ENCODE measurements around the gene HK1.
"Not testable (repeated sequence)": the region's sequence is repeated elsewhere in the genome, so short reads cannot be mapped to it uniquely, and the experiment has no call there.

HK1 gene

GRCh38 chr10:69250041-69250440 is 28.3 kb upstream of the HK1 start:
- TF ChIP-seq, protein P1, sequence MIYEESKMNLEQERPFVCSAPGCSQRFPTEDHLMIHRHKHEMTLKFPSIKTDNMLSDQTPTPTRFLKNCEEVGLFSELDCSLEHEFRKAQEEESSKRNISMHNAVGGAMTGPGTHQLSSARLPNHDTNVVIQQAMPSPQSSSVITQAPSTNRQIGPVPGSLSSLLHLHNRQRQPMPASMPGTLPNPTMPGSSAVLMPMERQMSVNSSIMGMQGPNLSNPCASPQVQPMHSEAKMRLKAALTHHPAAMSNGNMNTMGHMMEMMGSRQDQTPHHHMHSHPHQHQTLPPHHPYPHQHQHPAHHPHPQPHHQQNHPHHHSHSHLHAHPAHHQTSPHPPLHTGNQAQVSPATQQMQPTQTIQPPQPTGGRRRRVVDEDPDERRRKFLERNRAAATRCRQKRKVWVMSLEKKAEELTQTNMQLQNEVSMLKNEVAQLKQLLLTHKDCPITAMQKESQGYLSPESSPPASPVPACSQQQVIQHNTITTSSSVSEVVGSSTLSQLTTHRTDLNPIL (CRISPR knock-in tag; IDR thresholded peaks at IDR 0.05; ENCODE audit: low read depth): no peak
- no peak for ATAC-seq

GRCh38 chr10:69251417-69251816 is 26.9 kb upstream of the HK1 start:
- ATAC-seq: not testable (repeated sequence)

DNA sequence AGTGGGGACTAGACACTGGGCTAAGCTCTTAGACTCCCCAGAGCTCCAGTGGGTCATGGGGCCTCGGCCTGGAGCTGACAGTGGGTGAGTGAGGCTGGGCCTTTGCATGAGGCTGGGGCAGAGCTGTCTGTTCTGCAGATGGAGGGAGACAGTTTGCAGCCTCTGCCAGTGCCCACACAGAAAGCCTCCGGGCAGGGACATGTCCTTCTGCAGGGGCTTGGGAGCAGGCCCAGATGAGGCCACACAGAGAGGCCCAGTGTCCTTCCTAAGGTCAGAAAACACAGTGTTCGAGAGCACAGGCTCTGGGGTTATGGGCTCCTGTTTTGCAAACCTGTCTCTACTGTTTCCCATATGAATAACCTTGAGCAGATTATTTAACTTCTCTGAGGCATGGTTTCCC is 25.1 kb upstream of the HK1 start:
- no peak for TF ChIP-seq ZNF8 (CRISPR knock-in tag; IDR thresholded peaks at IDR 0.05)
- no peak for TF ChIP-seq ZFP30 (CRISPR knock-in tag; IDR thresholded peaks at IDR 0.05)
- no peak for TF ChIP-seq ZNF565 (CRISPR knock-in tag; conservative IDR thresholded peaks at IDR 0.05; ENCODE audit: low read depth)
- TF ChIP-seq ZFP3 (CRISPR knock-in tag; IDR thresholded peaks at IDR 0.05): no peak
- TF ChIP-seq, protein P2, sequence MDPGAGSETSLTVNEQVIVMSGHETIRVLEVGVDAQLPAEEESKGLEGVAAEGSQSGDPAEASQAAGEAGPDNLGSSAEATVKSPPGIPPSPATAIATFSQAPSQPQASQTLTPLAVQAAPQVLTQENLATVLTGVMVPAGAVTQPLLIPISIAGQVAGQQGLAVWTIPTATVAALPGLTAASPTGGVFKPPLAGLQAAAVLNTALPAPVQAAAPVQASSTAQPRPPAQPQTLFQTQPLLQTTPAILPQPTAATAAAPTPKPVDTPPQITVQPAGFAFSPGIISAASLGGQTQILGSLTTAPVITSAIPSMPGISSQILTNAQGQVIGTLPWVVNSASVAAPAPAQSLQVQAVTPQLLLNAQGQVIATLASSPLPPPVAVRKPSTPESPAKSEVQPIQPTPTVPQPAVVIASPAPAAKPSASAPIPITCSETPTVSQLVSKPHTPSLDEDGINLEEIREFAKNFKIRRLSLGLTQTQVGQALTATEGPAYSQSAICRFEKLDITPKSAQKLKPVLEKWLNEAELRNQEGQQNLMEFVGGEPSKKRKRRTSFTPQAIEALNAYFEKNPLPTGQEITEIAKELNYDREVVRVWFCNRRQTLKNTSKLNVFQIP (CRISPR knock-in tag; IDR thresholded peaks at IDR 0.05; ENCODE audit: borderline replicate concordance, low read depth): no peak
- TF ChIP-seq CSDC2 (CRISPR knock-in tag; IDR thresholded peaks at IDR 0.05): no peak
- TF ChIP-seq CSRNP3 (CRISPR knock-in tag; IDR thresholded peaks at IDR 0.05): no peak
- no peak for TF ChIP-seq TOX (CRISPR knock-in tag; IDR thresholded peaks at IDR 0.05; ENCODE audit: borderline replicate concordance)
- TF ChIP-seq ESRRG (CRISPR knock-in tag; IDR thresholded peaks at IDR 0.05): no peak
- no peak; the same call in 2 of the 3 replicates for ATAC-seq

GRCh38 chr10:69254877-69255276 is 23.4 kb upstream of the HK1 start:
- no peak for ATAC-seq
- no peak for TF ChIP-seq TCF4 (CRISPR knock-in tag; IDR thresholded peaks at IDR 0.05; ENCODE audit: borderline replicate concordance)
- no peak for TF ChIP-seq ZFP3 (CRISPR knock-in tag; IDR thresholded peaks at IDR 0.05)
- no peak for TF ChIP-seq GLIS3 (CRISPR knock-in tag; IDR thresholded peaks at IDR 0.05)
- no peak for TF ChIP-seq ISL1 (CRISPR knock-in tag; IDR thresholded peaks at IDR 0.05)
- no peak for TF ChIP-seq TSHZ2 (CRISPR knock-in tag; IDR thresholded peaks at IDR 0.05)
- no peak for TF ChIP-seq CSDC2 (CRISPR knock-in tag; IDR thresholded peaks at IDR 0.05)
- TF ChIP-seq SNAI2 (CRISPR knock-in tag; IDR thresholded peaks at IDR 0.05): no peak
- TF ChIP-seq OSR1 (CRISPR knock-in tag; IDR thresholded peaks at IDR 0.05): no peak
- TF ChIP-seq ESRRG (CRISPR knock-in tag; IDR thresholded peaks at IDR 0.05): no peak
- TF ChIP-seq BACH2 (CRISPR knock-in tag; IDR thresholded peaks at IDR 0.05; ENCODE audit: borderline replicate concordance): no peak
- TF ChIP-seq RARB (CRISPR knock-in tag; IDR thresholded peaks at IDR 0.05): no peak
- no peak for TF ChIP-seq CSRNP3 (CRISPR knock-in tag; IDR thresholded peaks at IDR 0.05)
- no peak for TF ChIP-seq ZC3H10 (CRISPR knock-in tag; IDR thresholded peaks at IDR 0.05)
- TF ChIP-seq ZNF565 (CRISPR knock-in tag; conservative IDR thresholded peaks at IDR 0.05; ENCODE audit: low read depth): no peak
